Stimulated activated CD4-positive, alpha-beta T cell treated with anti-CD3 and anti-CD28 coated beads, Interleukin-1b, Interleukin-23, amount 100 ng/mL, for 48 hours (primary cell): Measurements from ENCODE around the gene MAP7D1.
"Not testable (repeated sequence)": the region's sequence is repeated elsewhere in the genome, so short reads cannot be mapped to it uniquely, and the experiment has no call there.

Source experiments
- DNase-seq: peaks from one replicate; pipeline ENCODE4 v3.0.0-alpha.2; 2020

Gene MAP7D1

GRCh38 chr1:36206323-36206858, 50.4 kb downstream of the MAP7D1 start:
- DNase-seq = no peak

- DNase-seq = no peak
These were observed 51.4 kb downstream of the MAP7D1 start for GRCh38 chr1:36207339-36207738.

- DNase-seq = no peak
These were observed 53.2 kb downstream of the MAP7D1 start for GRCh38 chr1:36208978-36209703.

- DNase-seq = no peak
These were observed 55.3 kb downstream of the MAP7D1 start for GRCh38 chr1:36211307-36211706.

- DNase-seq = no peak
These were observed 55.9 kb downstream of the MAP7D1 start for GRCh38 chr1:36211841-36212240.

- no peak for DNase-seq
These were observed 56.8 kb downstream of the MAP7D1 start for GRCh38 chr1:36212782-36213181.

- DNase-seq = no peak
These were observed 61.7 kb downstream of the MAP7D1 start for GRCh38 chr1:36217670-36218069.

- not testable (repeated sequence) for DNase-seq
These were observed 65.9 kb downstream of the MAP7D1 start for GRCh38 chr1:36221901-36222300.

- no peak for DNase-seq
These were observed 66.8 kb downstream of the MAP7D1 start for GRCh38 chr1:36222481-36223380.

GRCh38 chr1:36223381-36223995, 67.5 kb downstream of the MAP7D1 start:
- peak; percentile 42 for DNase-seq

GRCh38 chr1:36223996-36224536, 68.1 kb downstream of the MAP7D1 start, which contains the start of gene THRAP3:
THRAP3 (plus strand) TSS chr1:36224443; CDS start chr1:36282564, 58,121 bp downstream.
- peak; percentile 100 for DNase-seq

- DNase-seq = no peak
These were observed 68.8 kb downstream of the MAP7D1 start for GRCh38 chr1:36224537-36225282.

- no peak for DNase-seq
These were observed 69.4 kb downstream of the MAP7D1 start for GRCh38 chr1:36225283-36225899.

- not testable (repeated sequence) for DNase-seq
These were observed 74.3 kb downstream of the MAP7D1 start for GRCh38 chr1:36230279-36230678.
